ENCODE measurements around the gene PCCA. TPM values are rescaled to one million over a fixed set of nuclear protein-coding genes. Genes with fewer than 3 reads are reported as not detected.

PCCA gene
- total and polyA plus RNA-seq, 2 donors (not counting 1 experiment from before 2014, with no cell fraction given) = 4.8 to 17.4 TPM

DNA sequence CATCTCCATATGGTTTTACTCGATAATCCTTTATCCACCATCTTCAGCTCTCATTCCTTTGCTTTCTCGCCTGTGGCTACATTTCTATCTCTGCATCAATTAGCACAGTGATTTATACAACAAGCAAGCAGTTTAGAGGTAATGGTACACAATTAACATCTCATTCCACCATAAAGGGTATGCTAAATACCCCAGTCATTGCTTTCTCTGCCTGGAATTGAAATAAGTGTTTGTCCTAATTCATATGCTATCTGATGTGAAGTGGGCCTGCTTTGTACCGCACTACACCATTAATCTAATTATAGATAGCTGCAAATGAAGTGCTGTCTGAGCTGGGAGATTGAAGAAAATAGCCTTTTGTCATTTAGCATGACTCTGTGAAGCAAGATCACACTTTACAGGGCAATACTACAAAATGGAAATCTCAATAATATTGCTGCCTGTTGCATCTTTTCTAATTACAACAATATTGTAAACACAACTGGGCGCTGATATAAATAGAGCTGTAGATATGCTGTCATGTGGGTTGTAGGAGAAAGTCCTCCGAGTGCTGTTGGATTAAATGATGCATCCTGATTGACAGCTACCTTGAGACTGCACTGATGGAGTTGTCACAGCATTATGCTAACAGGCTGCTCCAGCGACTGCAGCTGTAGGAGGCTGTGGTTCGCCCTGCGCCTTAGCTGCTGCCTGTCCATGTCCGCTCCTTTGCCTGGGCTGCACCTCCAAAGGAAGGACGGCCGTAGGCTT, 421.5 kb downstream of the PCCA start:
- intact Hi-C loops (cut with micrococcal nuclease) = loop anchor here (10.0 kb wide), 2 partner anchors 1246 to 1336 kb away; no protein-coding TSS in a partner anchor

DNA sequence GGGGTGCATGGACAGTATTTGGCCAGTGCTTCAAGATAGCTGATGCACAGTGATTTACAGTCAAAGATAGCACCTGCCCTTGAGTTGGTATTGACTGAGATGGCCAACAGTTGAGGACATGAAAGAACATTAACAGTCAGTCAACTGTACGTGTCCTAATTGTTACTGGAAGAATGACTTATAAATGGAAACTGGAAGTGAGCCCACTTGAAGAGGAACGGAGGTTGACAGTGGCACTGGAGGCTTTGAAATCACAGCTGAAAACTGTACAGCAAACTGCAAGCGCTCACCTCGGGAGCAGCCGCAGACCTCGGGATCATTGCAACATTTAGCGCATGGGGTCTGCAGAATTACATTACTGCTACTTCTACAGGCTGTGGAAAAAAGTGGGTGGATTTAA, 422.6 kb downstream of the PCCA start:
- no peak overlapping the region for H2AFZ ChIP-seq (ENCODE audit: insufficient read depth, low read depth, low read length, poor library complexity, severe bottlenecking)
- ChIA-PET CTCF (interaction anchor here (0.9 to 1.8 kb wide), 3 partner anchors 9 to 855 kb away, joined by 3 to 7 read pairs (median 6); no protein-coding TSS in a partner anchor), POLR2A (no interaction called here)
- H3K27me3 Mint-ChIP-seq = no peaks in the 10 kb centered on the region
- no peak overlapping the region for H3K4me2 ChIP-seq (replicated peaks; ENCODE audit: low read depth, low read length, poor library complexity, severe bottlenecking)
- 83% methylated on average over 2 of the region's 7 CpGs for WGBS (ENCODE audit: insufficient coverage)
- H3K27ac ChIP-seq (ENCODE audit: low read length in 2 of 2) = no peak overlapping the region
- H3K4me1 Mint-ChIP-seq = peaks cover 10% of the 10 kb centered on the region
- H3K9me3 Mint-ChIP-seq (ENCODE audit: insufficient read depth) = no peaks in the 10 kb centered on the region
- DNase-seq = no peak
- intact Hi-C loops (cut with micrococcal nuclease) = loop anchor here (10.0 kb wide), 2 partner anchors 1247 to 1337 kb away; no protein-coding TSS in a partner anchor
- no peaks in the 10 kb centered on the region for H4K20me1 ChIP-seq (ENCODE audit: control insufficient read depth, insufficient read depth, low read length, poor library complexity, severe bottlenecking)
- H3K4me3 Mint-ChIP-seq = no peak overlapping the region
- H3K36me3 ChIP-seq (replicated peaks in 1 of 2; ENCODE audit: control extremely low read depth in 1 of 2, control insufficient read depth in 1 of 2, extremely low read depth in 1 of 2, insufficient read depth in 2 of 2, low read length in 1 of 2) = no peaks in the 10 kb centered on the region
- no peaks in the 10 kb centered on the region for H3K9me3 ChIP-seq (ENCODE audit: control extremely low read depth in 1 of 3, control insufficient read depth in 2 of 3, insufficient read depth in 1 of 3, low read length in 2 of 3)
- H3K9ac ChIP-seq (ENCODE audit: low read length) = no peak overlapping the region
- no peaks in the 10 kb centered on the region for H3K27me3 ChIP-seq (replicated peaks in 1 of 4; ENCODE audit: control extremely low read depth in 1 of 4, control insufficient read depth in 3 of 4, insufficient read depth in 4 of 4, low read length in 3 of 4)
- H3K27ac Mint-ChIP-seq = no peak overlapping the region
- no peak for TF ChIP-seq EZH2 (IDR thresholded peaks at IDR 0.05; ENCODE audit: borderline replicate concordance, insufficient read depth, low read depth, low read length, poor library complexity, severe bottlenecking)
- TF ChIP-seq, protein P1, sequence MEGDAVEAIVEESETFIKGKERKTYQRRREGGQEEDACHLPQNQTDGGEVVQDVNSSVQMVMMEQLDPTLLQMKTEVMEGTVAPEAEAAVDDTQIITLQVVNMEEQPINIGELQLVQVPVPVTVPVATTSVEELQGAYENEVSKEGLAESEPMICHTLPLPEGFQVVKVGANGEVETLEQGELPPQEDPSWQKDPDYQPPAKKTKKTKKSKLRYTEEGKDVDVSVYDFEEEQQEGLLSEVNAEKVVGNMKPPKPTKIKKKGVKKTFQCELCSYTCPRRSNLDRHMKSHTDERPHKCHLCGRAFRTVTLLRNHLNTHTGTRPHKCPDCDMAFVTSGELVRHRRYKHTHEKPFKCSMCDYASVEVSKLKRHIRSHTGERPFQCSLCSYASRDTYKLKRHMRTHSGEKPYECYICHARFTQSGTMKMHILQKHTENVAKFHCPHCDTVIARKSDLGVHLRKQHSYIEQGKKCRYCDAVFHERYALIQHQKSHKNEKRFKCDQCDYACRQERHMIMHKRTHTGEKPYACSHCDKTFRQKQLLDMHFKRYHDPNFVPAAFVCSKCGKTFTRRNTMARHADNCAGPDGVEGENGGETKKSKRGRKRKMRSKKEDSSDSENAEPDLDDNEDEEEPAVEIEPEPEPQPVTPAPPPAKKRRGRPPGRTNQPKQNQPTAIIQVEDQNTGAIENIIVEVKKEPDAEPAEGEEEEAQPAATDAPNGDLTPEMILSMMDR (IDR thresholded peaks at IDR 0.05) = no peak
- ATAC-seq (ENCODE audit: low read depth) = no peak
- no peaks in the 10 kb centered on the region for H3K79me2 ChIP-seq (ENCODE audit: control insufficient read depth, insufficient read depth, low read length)
- no peak overlapping the region for H3K4me3 ChIP-seq (ENCODE audit: control extremely low read depth in 1 of 5, extremely low read depth in 1 of 5, insufficient read depth in 1 of 5, low read depth in 2 of 5, low read length in 4 of 5)
- peaks cover 0 to 2% of the 10 kb centered on the region in 2 donors for H3K4me1 ChIP-seq (ENCODE audit: control insufficient read depth in 2 of 2, insufficient read depth in 2 of 2, low read length in 2 of 2)

More for the DNA sequence above, 421.5 kb downstream of the PCCA start:
- Mint-ChIP-seq H3K4me1 (peaks cover 15% of the 10 kb centered on the region), H3K27me3 (no peaks in the 10 kb centered on the region), H3K4me3 (no peak overlapping the region), H3K9me3 (ENCODE audit: insufficient read depth) (no peaks in the 10 kb centered on the region), H3K27ac (no peak overlapping the region)
- TF ChIP-seq, protein P1 (IDR thresholded peaks at IDR 0.05) = no peak
- TF ChIP-seq EZH2 (IDR thresholded peaks at IDR 0.05; ENCODE audit: borderline replicate concordance, insufficient read depth, low read depth, low read length, poor library complexity, severe bottlenecking) = no peak
- H3K4me3 ChIP-seq (ENCODE audit: control extremely low read depth in 1 of 5, extremely low read depth in 1 of 5, insufficient read depth in 1 of 5, low read depth in 2 of 5, low read length in 4 of 5) = no peak overlapping the region
- no peak for ATAC-seq (ENCODE audit: low read depth)
- no peaks in the 10 kb centered on the region for H3K9me3 ChIP-seq (ENCODE audit: control extremely low read depth in 1 of 3, control insufficient read depth in 2 of 3, insufficient read depth in 1 of 3, low read length in 2 of 3)
- no peak overlapping the region for H3K9ac ChIP-seq (ENCODE audit: low read length)
- H4K20me1 ChIP-seq (ENCODE audit: control insufficient read depth, insufficient read depth, low read length, poor library complexity, severe bottlenecking) = no peaks in the 10 kb centered on the region
- no peaks in the 10 kb centered on the region for H3K79me2 ChIP-seq (ENCODE audit: control insufficient read depth, insufficient read depth, low read length)
- no peak overlapping the region for H3K4me2 ChIP-seq (replicated peaks; ENCODE audit: low read depth, low read length, poor library complexity, severe bottlenecking)
- no peaks in the 10 kb centered on the region for H3K36me3 ChIP-seq (replicated peaks in 1 of 2; ENCODE audit: control extremely low read depth in 1 of 2, control insufficient read depth in 1 of 2, extremely low read depth in 1 of 2, insufficient read depth in 2 of 2, low read length in 1 of 2)
- no peak overlapping the region for H2AFZ ChIP-seq (ENCODE audit: insufficient read depth, low read depth, low read length, poor library complexity, severe bottlenecking)
- DNase-seq = no peak
- POLR2A ChIA-PET = no interaction called here
- no peak overlapping the region for H3K27ac ChIP-seq (ENCODE audit: low read length in 2 of 2)
- CTCF ChIA-PET = interaction anchor here (0.8 to 1.8 kb wide), 4 partner anchors 14 to 854 kb away, joined by 3 to 7 read pairs (median 4); no protein-coding TSS in a partner anchor
- 98% methylated on average over 7 of the region's 11 CpGs for WGBS (ENCODE audit: insufficient coverage)
- peaks cover 0 to 3% of the 10 kb centered on the region in 2 donors for H3K4me1 ChIP-seq (ENCODE audit: control insufficient read depth in 2 of 2, insufficient read depth in 2 of 2, low read length in 2 of 2)
- no peaks in the 10 kb centered on the region for H3K27me3 ChIP-seq (replicated peaks in 1 of 4; ENCODE audit: control extremely low read depth in 1 of 4, control insufficient read depth in 3 of 4, insufficient read depth in 4 of 4, low read length in 3 of 4)
